Mesenchymal stem cell (in vitro differentiated cells and primary cell): ENCODE data around the gene PRDM9. TPM values are rescaled to one million over a fixed set of nuclear protein-coding genes. Genes with fewer than 3 reads are reported as not detected.

Experiments used
- DNase-seq: peaks from one replicate; pipeline ENCODE4 v3.0.0-alpha.2; 2013
- H2AFZ ChIP-seq: one replicate; pipeline ENCODE4 v1.6.1; 2013; ENCODE audit warnings: low read depth, mild to moderate bottlenecking, control low read depth, inconsistent platforms, low read length, moderate library complexity
- H2AK5ac ChIP-seq: 2 replicates; pipeline ENCODE4 v1.6.1; 2013; ENCODE audit warnings: low read length, moderate library complexity, mild to moderate bottlenecking, inconsistent platforms; ENCODE audit not compliant: severe bottlenecking
- H2BK120ac ChIP-seq: one replicate; pipeline ENCODE4 v1.6.1; 2013; ENCODE audit warnings: low read depth, mild to moderate bottlenecking, inconsistent platforms, low read length, moderate library complexity
- H2BK12ac ChIP-seq, 2 experiments: one replicate each; pipeline ENCODE4 v1.6.1; 2013; ENCODE audit warnings: inconsistent platforms in 2 of 2, low read length in 2 of 2, mild to moderate bottlenecking in 2 of 2, moderate library complexity in 2 of 2, control low read depth in 1 of 2
- H2BK15ac ChIP-seq: one replicate; pipeline ENCODE4 v1.6.1; 2013; ENCODE audit warnings: mild to moderate bottlenecking, low read depth, inconsistent platforms; ENCODE audit not compliant: poor library complexity, severe bottlenecking
- H2BK5ac ChIP-seq: 2 replicates; pipeline ENCODE4 v1.6.1; 2013; ENCODE audit warnings: low read depth, mild to moderate bottlenecking, low read length, control low read depth, inconsistent platforms; ENCODE audit not compliant: poor library complexity, severe bottlenecking
- H3K14ac ChIP-seq, 2 experiments: one replicate each; pipeline ENCODE4 v1.6.1; 2013; ENCODE audit warnings: inconsistent platforms in 2 of 2, low read length in 2 of 2, control low read depth in 1 of 2, mild to moderate bottlenecking in 1 of 2, moderate library complexity in 1 of 2
- H3K18ac ChIP-seq, 2 experiments: one replicate each; pipeline ENCODE4 v1.6.1; 2013; ENCODE audit warnings: inconsistent platforms in 2 of 2, low read length in 2 of 2, control low read depth in 1 of 2, low read depth in 1 of 2, mild to moderate bottlenecking in 1 of 2
- H3K23ac ChIP-seq, 2 experiments: one replicate each; pipeline ENCODE4 v1.6.1; 2013; ENCODE audit warnings: inconsistent platforms in 2 of 2, low read length in 2 of 2, mild to moderate bottlenecking in 2 of 2, moderate library complexity in 2 of 2, control low read depth in 1 of 2
- H3K27ac ChIP-seq: 2 replicates; pipeline ENCODE4 v1.5.1; 2013; ENCODE audit warnings: mild to moderate bottlenecking, moderate library complexity, low read length, control low read depth, inconsistent platforms; ENCODE audit not compliant: poor library complexity, severe bottlenecking
- H3K27me3 ChIP-seq, 2 experiments: 2 replicates each; pipeline versions ENCODE4 v1.6.1 to v1.7.0; 2013; ENCODE audit warnings: low read length in 2 of 2, mild to moderate bottlenecking in 2 of 2, moderate library complexity in 2 of 2, control low read depth in 1 of 2, inconsistent platforms in 1 of 2; ENCODE audit not compliant: control insufficient read depth in 1 of 2, insufficient read depth in 1 of 2
- H3K36me3 ChIP-seq, 2 experiments: 2 replicates each; pipeline versions ENCODE4 v1.6.1 to v1.7.0; 2013; ENCODE audit warnings: low read length in 2 of 2, control low read depth in 1 of 2, inconsistent platforms in 1 of 2, low read depth in 1 of 2, mild to moderate bottlenecking in 1 of 2; ENCODE audit not compliant: insufficient read depth in 2 of 2, control insufficient read depth in 1 of 2
- H3K4ac ChIP-seq, 2 experiments: one replicate each; pipeline ENCODE4 v1.6.1; 2013; ENCODE audit warnings: inconsistent platforms in 2 of 2, low read length in 2 of 2, mild to moderate bottlenecking in 2 of 2, moderate library complexity in 2 of 2, control low read depth in 1 of 2, low read depth in 1 of 2
- H3K4me1 ChIP-seq: 2 replicates; pipeline ENCODE4 v1.6.1; 2013; ENCODE audit warnings: low read depth, low read length, control low read depth; ENCODE audit not compliant: control insufficient read depth, insufficient read depth
- H3K4me2 ChIP-seq: 2 replicates; pipeline ENCODE4 v1.6.1; 2013; ENCODE audit warnings: low read length, mild to moderate bottlenecking, inconsistent platforms; ENCODE audit not compliant: poor library complexity, severe bottlenecking
- H3K4me3 ChIP-seq, 2 experiments: 2 replicates each; pipeline versions ENCODE4 v1.5.1 to v1.7.0; 2013; ENCODE audit warnings: low read length in 2 of 2, mild to moderate bottlenecking in 2 of 2, control low read depth in 1 of 2, low read depth in 1 of 2; ENCODE audit not compliant: insufficient read depth in 1 of 2
- H3K79me1 ChIP-seq: replicated peaks from 2 replicates; pipeline ENCODE4 v1.6.1; 2013; ENCODE audit warnings: mild to moderate bottlenecking, control low read depth, low read length, inconsistent platforms; ENCODE audit not compliant: poor library complexity, severe bottlenecking
- H3K9ac ChIP-seq: 2 replicates; pipeline ENCODE4 v1.7.0; 2013; ENCODE audit warnings: mild to moderate bottlenecking, low read length, moderate library complexity
- H3K9me3 ChIP-seq: 2 replicates; pipeline ENCODE4 v1.7.0; 2013; ENCODE audit warnings: mild to moderate bottlenecking, low read length; ENCODE audit not compliant: control insufficient read depth
- H4K8ac ChIP-seq: one replicate; pipeline ENCODE4 v1.6.1; 2013; ENCODE audit warnings: inconsistent platforms, mild to moderate bottlenecking, low read length, moderate library complexity
- H4K91ac ChIP-seq: one replicate; pipeline ENCODE4 v1.6.1; 2013; ENCODE audit warnings: mild to moderate bottlenecking, low read length, inconsistent platforms
- WGBS: methylation state at CpG from one replicate; pipeline ENCODE4 v1.1.7; 2013; ENCODE audit warnings: mixed read lengths; 5-methylcytosine and 5-hydroxymethylcytosine counted together
- polyA plus RNA-seq, 2 experiments: library from polyadenylated mRNA; stranded (reverse); fragments of 200-250 nt; gene quantifications; one replicate each; pipeline ENCODE4 v1.2.3, GENCODE V29; 2013

Gene PRDM9
- not detected for polyA plus RNA-seq (2013, experiment 1 of 2)
- not detected for polyA plus RNA-seq (2013, experiment 2 of 2)

DNA sequence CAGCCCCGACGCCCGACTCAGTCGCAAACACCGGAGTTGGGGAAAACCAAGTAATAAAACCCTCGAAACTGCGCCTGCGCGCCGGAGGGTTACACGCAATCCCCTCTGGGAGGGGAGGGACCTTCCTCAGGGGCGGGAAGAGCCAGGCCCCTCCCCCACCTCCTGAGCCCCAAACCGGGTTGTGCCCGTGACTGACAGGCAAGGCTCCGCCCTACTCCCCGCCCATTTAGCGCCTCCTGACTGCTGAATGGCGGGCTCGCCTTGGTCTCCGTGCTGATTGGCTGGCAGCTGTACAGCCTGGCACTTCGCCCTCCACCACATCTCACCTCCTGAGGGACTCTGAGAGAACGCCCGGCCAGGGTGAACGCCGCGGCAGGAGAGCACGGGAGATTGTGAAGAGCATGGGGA, at the start of gene PRDM9:
TSS of gene PRDM9 (plus strand) at position 332 of the 408 bp plus-strand sequence. CDS start 1,425 bp downstream, outside the sequence.
- H3K18ac ChIP-seq: no peak within 1 kb of the TSS
- no peak within 1 kb of the TSS for H3K4ac ChIP-seq
- no peak within 1 kb of the TSS for H3K4me2 ChIP-seq
- H3K27me3 ChIP-seq: no peaks in the 10 kb centered on the region
- peak within 1 kb of the TSS; percentile 61 for H3K9ac ChIP-seq
- H4K8ac ChIP-seq: peak within 1 kb of the TSS; percentile 51
- no peak within 1 kb of the TSS for H2AFZ ChIP-seq
- H3K79me1 ChIP-seq: no peaks in the 10 kb centered on the region
- no peak within 1 kb of the TSS for H4K91ac ChIP-seq
- no peaks in the 10 kb centered on the region for H3K9me3 ChIP-seq
- peak; percentile 79 for DNase-seq
- H3K14ac ChIP-seq: no peak within 1 kb of the TSS
- H3K23ac ChIP-seq: no peak within 1 kb of the TSS
- H2BK12ac ChIP-seq: no peak within 1 kb of the TSS
- no peaks in the 10 kb centered on the region for H3K4me1 ChIP-seq
- no peak within 1 kb of the TSS for H2AK5ac ChIP-seq
- no peak within 1 kb of the TSS for H2BK15ac ChIP-seq
- no peak within 1 kb of the TSS for H2BK5ac ChIP-seq
- 81% methylated on average over 27 of the region's 27 CpGs for WGBS
- no peak within 1 kb of the TSS for H3K27ac ChIP-seq
- peak within 1 kb of the TSS in 1 of 2 experiments; percentile 61 for H3K4me3 ChIP-seq
- H3K36me3 ChIP-seq: no peaks in the 10 kb centered on the region
- H2BK120ac ChIP-seq: no peak within 1 kb of the TSS

GRCh38 chr5:23457780-23458179, 49.6 kb upstream of the PRDM9 start:
- WGBS: 83% methylated on average over 3 of the region's 3 CpGs
- Histone ChIP-seq H3K4me3 (no peak overlapping the region), H2BK12ac (no peak overlapping the region), H3K36me3 (no peaks in the 10 kb centered on the region), H3K14ac (no peak overlapping the region), H3K4me2 (no peak overlapping the region), H2BK15ac (no peak overlapping the region), H3K23ac (no peak overlapping the region), H3K4ac (no peak overlapping the region), H2AFZ (no peak overlapping the region), H2AK5ac (no peak overlapping the region), H3K4me1 (no peaks in the 10 kb centered on the region), H3K27me3 (no peaks in the 10 kb centered on the region), H2BK5ac (no peak overlapping the region), H4K8ac (no peak overlapping the region), H3K18ac (no peak overlapping the region), H2BK120ac (no peak overlapping the region), H3K79me1 (no peaks in the 10 kb centered on the region), H3K9me3 (peaks cover 6% of the 10 kb centered on the region), H4K91ac (no peak overlapping the region), H3K9ac (no peak overlapping the region), H3K27ac (no peak overlapping the region)
- DNase-seq: no peak

DNA sequence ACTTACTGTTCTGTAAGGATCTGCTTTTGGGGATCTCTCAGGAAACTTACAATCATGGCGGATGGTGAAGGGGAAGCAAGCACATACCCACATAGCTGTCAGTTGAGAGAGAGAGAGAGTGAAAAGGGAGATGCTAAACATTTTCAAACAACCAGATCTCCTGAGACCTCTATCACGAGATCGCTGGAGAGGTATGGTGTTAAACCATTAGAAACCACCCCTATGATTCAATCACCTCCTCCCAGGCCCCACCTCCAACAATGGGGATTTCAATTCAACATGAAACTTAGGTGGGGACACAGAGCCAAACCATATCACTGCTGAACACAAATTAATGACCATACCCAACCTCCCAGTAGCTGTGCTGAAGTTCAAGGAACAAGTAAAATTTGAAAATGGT, 48.2 kb upstream of the PRDM9 start:
- Histone ChIP-seq H3K4me2 (no peak overlapping the region), H2BK12ac (no peak overlapping the region), H3K4ac (no peak overlapping the region), H3K27ac (no peak overlapping the region), H2AFZ (no peak overlapping the region), H3K9ac (no peak overlapping the region), H3K36me3 (no peaks in the 10 kb centered on the region), H2BK120ac (no peak overlapping the region), H3K79me1 (no peaks in the 10 kb centered on the region), H4K91ac (no peak overlapping the region), H3K18ac (no peak overlapping the region), H3K9me3 (peaks cover 6% of the 10 kb centered on the region), H3K4me1 (no peaks in the 10 kb centered on the region), H3K14ac (no peak overlapping the region), H2AK5ac (no peak overlapping the region), H2BK5ac (no peak overlapping the region), H3K23ac (no peak overlapping the region), H3K27me3 (no peaks in the 10 kb centered on the region), H3K4me3 (no peak overlapping the region), H2BK15ac (no peak overlapping the region), H4K8ac (no peak overlapping the region)
- DNase-seq: no peak
- 82% methylated on average over 3 of the region's 3 CpGs for WGBS

DNA sequence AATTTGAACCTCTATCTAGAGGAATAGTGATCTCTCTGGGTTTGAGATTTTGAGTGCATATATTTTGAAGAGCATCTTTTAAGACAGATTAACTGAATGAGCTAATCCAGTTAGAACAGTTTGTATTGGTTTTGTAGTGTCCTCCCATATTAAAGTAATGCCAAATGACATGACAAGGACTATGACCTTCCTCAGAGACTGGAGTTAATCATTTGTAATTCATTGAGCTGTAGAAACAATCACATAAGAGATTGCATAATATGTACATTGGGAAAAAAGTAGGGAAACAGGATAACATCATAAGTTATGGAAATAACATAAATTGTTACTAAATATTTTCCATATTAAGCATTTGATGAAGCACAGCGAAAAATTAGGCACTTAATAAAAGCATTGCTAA, 45.8 kb upstream of the PRDM9 start:
- Histone ChIP-seq H2BK12ac (no peak overlapping the region), H3K4me2 (no peak overlapping the region), H4K8ac (no peak overlapping the region), H3K14ac (no peak overlapping the region), H4K91ac (no peak overlapping the region), H3K27ac (no peak overlapping the region), H3K9ac (no peak overlapping the region), H3K27me3 (no peaks in the 10 kb centered on the region), H3K18ac (no peak overlapping the region), H2BK120ac (no peak overlapping the region), H3K4ac (no peak overlapping the region), H3K79me1 (no peaks in the 10 kb centered on the region), H3K9me3 (peaks cover under 1% of the 10 kb centered on the region), H2AFZ (no peak overlapping the region), H3K4me1 (no peaks in the 10 kb centered on the region), H3K4me3 (no peak overlapping the region), H2BK15ac (no peak overlapping the region), H3K36me3 (no peaks in the 10 kb centered on the region), H2BK5ac (no peak overlapping the region), H2AK5ac (no peak overlapping the region), H3K23ac (no peak overlapping the region)
- no CpG with 5 or more reads among the region's 1 CpG for WGBS
- DNase-seq: no peak
